Sigmoid colon (tissue), 7 donors: ENCODE measurements around the gene REEP3. TPM values are rescaled to one million over a fixed set of nuclear protein-coding genes. Genes with fewer than 3 reads are reported as not detected.

Experiments used
- DNase-seq: peaks from one replicate; pipeline ENCODE4 v3.0.0-alpha.2; 2019
- H3K27ac ChIP-seq, 4 donors: fragments of 200-600 bp; sonication (generic); one replicate each; pipeline ENCODE4 v1.5.1; 2016 to 2019; ENCODE audit warnings: mild to moderate bottlenecking in 1 of 4
- H3K27me3 ChIP-seq, 3 donors: fragments of 200-600 bp; sonication (generic); one replicate each; pipeline ENCODE4 v1.5.1; 2019; ENCODE audit warnings: mild to moderate bottlenecking in 1 of 3
- H3K36me3 ChIP-seq, 4 donors: fragments of 200-600 bp; sonication (generic); one replicate each; pipeline ENCODE4 v1.5.1; 2016 to 2019
- H3K4me1 ChIP-seq, 4 donors: fragments of 200-600 bp; sonication (generic); one replicate each; pipeline ENCODE4 v1.5.1; 2017 to 2019
- H3K4me3 ChIP-seq, 4 donors: fragments of 200-600 bp; sonication (generic); one replicate each; pipeline ENCODE4 v1.5.1; 2017 to 2019; ENCODE audit warnings: mild to moderate bottlenecking in 2 of 4, moderate library complexity in 1 of 4
- H3K9me3 ChIP-seq, 4 donors: fragments of 200-600 bp in 3 of 4; sonication (generic) in 3 of 4; one replicate each; pipeline versions ENCODE4 v1.5.1 to v1.6.1; 2013 to 2019
- CTCF ChIP-seq, 4 experiments: fragments of 450-650 bp in 3 of 4; fragments of 200-600 bp in 1 of 4; IDR thresholded peaks; one replicate each; pipeline ENCODE4 v1.5.1; 2016 to 2019; ENCODE audit warnings: antibody characterized with exemption in 4 of 4, mild to moderate bottlenecking in 3 of 4, moderate library complexity in 2 of 4
- EP300 ChIP-seq, 4 donors: sonication (generic); formaldehyde crosslinking; IDR thresholded peaks; one replicate each; pipeline ENCODE4 v1.6.1; 2017; ENCODE audit warnings: antibody characterized with exemption in 4 of 4
- POLR2A ChIP-seq, 2 donors: fragments of 450-650 bp; IDR thresholded peaks; one replicate each; pipeline ENCODE4 v1.6.1; 2016; ENCODE audit warnings: antibody characterized with exemption in 2 of 2, mild to moderate bottlenecking in 2 of 2, moderate library complexity in 2 of 2
- POLR2AphosphoS5 ChIP-seq, 4 donors: sonication (generic); formaldehyde crosslinking; IDR thresholded peaks; one replicate each; pipeline ENCODE4 v1.6.1; 2017; ENCODE audit warnings: antibody characterized with exemption in 4 of 4
- WGBS, 2 donors: extraction: QIAGEN DNeasy Blood & Tissue Kit; methylation state at CpG; one replicate each; pipeline ENCODE4 v1.1.7; 2013; 5-methylcytosine and 5-hydroxymethylcytosine counted together
- intact Hi-C: fragments of 100-400 bp; cut with DNase I; formaldehyde crosslinking; loops from one replicate; pipeline ENCODE4 v1.15.1; 2023
- polyA plus RNA-seq, 3 donors: library from polyadenylated mRNA; stranded (reverse); fragments of 200-250 nt; gene quantifications; one replicate each; pipeline ENCODE4 v1.2.3, GENCODE V29; 2013
- total RNA-seq, 4 donors: library from RNA; depleted of rRNA; stranded (reverse); fragments of >200 nt; gene quantifications; one replicate each; pipeline ENCODE4 v1.1.0, GENCODE V29; 2016
- donor health status: healthy with polysubstance abuse.
- donor health status: Bipolar disorder and iron deficiency.
- donor health status: healthy.

REEP3 gene
- total and polyA plus RNA-seq, 7 donors, result 8.6 to 116 (median 69.2) TPM

GRCh38 chr10:63574011-63574410 is 52.8 kb downstream of the REEP3 start:
- Histone ChIP-seq H3K36me3 (no peaks in the 10 kb centered on the region), H3K27ac (peak overlapping the region; percentile 25 to 69 (median 63)), H3K9me3 (no peaks in the 10 kb centered on the region), H3K27me3 (no peaks in the 10 kb centered on the region), H3K4me3 (no peak overlapping the region), H3K4me1 (peaks cover 0 to 33% (median 27%) of the 10 kb centered on the region in 4 donors)
- WGBS, 2 donors, result 65 to 88% methylated on average over 2 of the region's 2 CpGs
- DNase-seq, result no peak
- no peak for TF ChIP-seq POLR2A (IDR thresholded peaks at IDR 0.05)
- TF ChIP-seq CTCF (IDR thresholded peaks at IDR 0.05), result no peak
- TF ChIP-seq POLR2AphosphoS5 (IDR thresholded peaks at IDR 0.05), result no peak
- TF ChIP-seq EP300 (IDR thresholded peaks at IDR 0.05), result no peak
- intact Hi-C loops, result no loop called here

GRCh38 chr10:63576501-63576900 is 55.3 kb downstream of the REEP3 start:
- no peak overlapping the region for H3K4me3 ChIP-seq
- TF ChIP-seq CTCF (IDR thresholded peaks at IDR 0.05) (no peak), EP300 (IDR thresholded peaks at IDR 0.05) (no peak), POLR2A (IDR thresholded peaks at IDR 0.05) (no peak), POLR2AphosphoS5 (IDR thresholded peaks at IDR 0.05) (no peak)
- H3K27ac ChIP-seq, result peak overlapping the region in 3 of 4 donors; percentile 15 to 40 (median 17)
- intact Hi-C loops, result no loop called here
- no peaks in the 10 kb centered on the region for H3K9me3 ChIP-seq
- H3K36me3 ChIP-seq, result no peaks in the 10 kb centered on the region
- no peak for DNase-seq
- 89 to 94% methylated on average over 1 of the region's 1 CpG for WGBS, 2 donors
- H3K27me3 ChIP-seq, result no peaks in the 10 kb centered on the region
- H3K4me1 ChIP-seq, result peaks cover 0 to 51% (median 39%) of the 10 kb centered on the region in 4 donors

DNA sequence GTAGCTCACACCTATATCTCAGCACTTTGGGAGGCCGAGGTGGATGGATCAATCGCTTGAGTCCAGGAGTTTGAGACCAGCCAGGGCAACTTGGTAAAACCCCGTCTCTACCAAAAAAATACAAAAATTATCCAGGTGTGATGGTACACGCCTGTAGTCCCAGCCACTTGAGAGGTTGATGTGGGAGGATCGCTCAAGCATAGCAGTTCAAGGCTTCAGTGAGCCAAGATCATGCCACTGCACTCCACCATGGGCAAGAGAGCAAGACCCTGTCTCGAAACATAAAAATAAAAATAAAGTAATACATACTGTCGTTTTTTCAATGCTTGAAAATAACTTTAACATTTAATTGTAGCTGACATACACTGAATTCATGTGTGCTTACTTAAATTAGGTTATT is 57.3 kb downstream of the REEP3 start:
- intact Hi-C loops, result no loop called here
- H3K4me1 ChIP-seq, result peaks cover 0 to 51% (median 31%) of the 10 kb centered on the region in 4 donors

DNA sequence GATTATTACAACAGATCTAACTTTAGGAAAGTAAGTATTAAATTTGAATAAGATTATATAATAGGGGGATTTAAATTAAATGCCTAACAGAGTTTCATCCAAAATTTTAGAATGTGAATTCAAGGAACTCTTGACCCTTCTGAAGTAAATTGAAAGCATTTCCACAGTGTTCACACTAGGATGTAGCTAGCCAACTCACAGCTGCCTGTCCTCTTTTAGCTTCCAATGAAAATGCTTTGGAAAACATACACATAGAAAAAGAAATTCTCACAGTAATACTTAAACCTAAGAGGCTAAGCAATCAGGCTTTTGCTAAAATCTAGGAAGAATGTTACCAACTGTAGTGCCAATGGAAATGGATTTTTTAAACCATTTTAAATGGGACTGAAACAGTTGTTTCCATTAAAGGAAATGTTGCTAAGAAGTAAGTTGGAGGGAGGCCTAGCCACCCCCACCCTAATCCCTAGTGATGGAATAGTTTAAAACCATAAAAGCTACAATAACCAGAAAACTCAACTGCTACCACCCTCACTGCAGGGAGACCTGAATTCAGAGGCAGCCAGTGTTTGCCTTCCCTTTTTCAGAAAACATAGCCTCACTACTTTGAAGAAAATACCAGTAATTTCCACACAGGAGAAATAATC is 58.3 kb downstream of the REEP3 start:
- Histone ChIP-seq H3K27me3 (no peaks in the 10 kb centered on the region), H3K4me1 (peaks cover 0 to 51% (median 31%) of the 10 kb centered on the region in 4 donors), H3K9me3 (no peaks in the 10 kb centered on the region), H3K27ac (peak overlapping the region in 3 of 4 donors; percentile 8 to 56 (median 50)), H3K36me3 (no peaks in the 10 kb centered on the region), H3K4me3 (no peak overlapping the region)
- intact Hi-C loops, result loop anchor here (5.0 kb wide), 1 partner anchor 48 kb away; no protein-coding TSS in a partner anchor
- DNase-seq, result no peak
- TF ChIP-seq EP300 (IDR thresholded peaks at IDR 0.05) (no peak), CTCF (IDR thresholded peaks at IDR 0.05) (no peak), POLR2AphosphoS5 (IDR thresholded peaks at IDR 0.05) (no peak), POLR2A (IDR thresholded peaks at IDR 0.05) (no peak)

More for the DNA sequence above, 57.3 kb downstream of the REEP3 start:
- Histone ChIP-seq H3K27me3 (no peaks in the 10 kb centered on the region), H3K27ac (peak overlapping the region in 1 of 4 donors; percentile 56), H3K4me3 (no peak overlapping the region), H3K9me3 (no peaks in the 10 kb centered on the region), H3K36me3 (no peaks in the 10 kb centered on the region)
- WGBS, 2 donors, result 86 to 97% methylated on average over 7 of the region's 7 CpGs
- TF ChIP-seq CTCF (IDR thresholded peaks at IDR 0.05), result no peak
- no peak for TF ChIP-seq EP300 (IDR thresholded peaks at IDR 0.05)
- no peak for TF ChIP-seq POLR2AphosphoS5 (IDR thresholded peaks at IDR 0.05)
- no peak for TF ChIP-seq POLR2A (IDR thresholded peaks at IDR 0.05)
- no peak for DNase-seq
